ENCODE measurements around the gene MC3R. TPM values are rescaled to one million over a fixed set of nuclear protein-coding genes. Genes with fewer than 3 reads are reported as not detected.
"Not testable (repeated sequence)": the region's sequence is repeated elsewhere in the genome, so short reads cannot be mapped to it uniquely, and the experiment has no call there.

Gene MC3R
- not detected for polyA plus RNA-seq (ENCODE audit: insufficient read length in 3 of 3)

GRCh38 chr20:56247954-56248782, at the start of gene MC3R:
TSS of gene MC3R (plus strand) at chr20:56248732. CDS start at chr20:56248844, 112 bp downstream.
- DNase-seq (ENCODE audit: low read depth in 3 of 3, low spot score in 2 of 3): peak in 2 of 3 donors; percentile 3 to 5

- no peak for DNase-seq (ENCODE audit: low read depth in 3 of 3, low spot score in 2 of 3)
Measured at GRCh38 chr20:56200456-56200855, 48.1 kb upstream of the MC3R start.

- no peak for DNase-seq (ENCODE audit: low read depth in 3 of 3, low spot score in 2 of 3)
Measured at GRCh38 chr20:56202493-56203077, 45.9 kb upstream of the MC3R start.

- no peak for DNase-seq (ENCODE audit: low read depth in 3 of 3, low spot score in 2 of 3)
Measured at GRCh38 chr20:56204206-56204605, 44.3 kb upstream of the MC3R start.

GRCh38 chr20:56205346-56205745, 43.2 kb upstream of the MC3R start:
- DNase-seq (ENCODE audit: low read depth in 3 of 3, low spot score in 2 of 3): no peak

GRCh38 chr20:56207656-56208055, 40.9 kb upstream of the MC3R start:
- no peak for DNase-seq (ENCODE audit: low read depth in 3 of 3, low spot score in 2 of 3)

- no peak for DNase-seq (ENCODE audit: low read depth in 3 of 3, low spot score in 2 of 3)
Measured at GRCh38 chr20:56208121-56208520, 40.4 kb upstream of the MC3R start.

- no peak for DNase-seq (ENCODE audit: low read depth in 3 of 3, low spot score in 2 of 3)
Measured at GRCh38 chr20:56211051-56211450, 37.5 kb upstream of the MC3R start.

GRCh38 chr20:56212091-56212490, 36.4 kb upstream of the MC3R start:
- no peak for DNase-seq (ENCODE audit: low read depth in 3 of 3, low spot score in 2 of 3)

- no peak for DNase-seq (ENCODE audit: low read depth in 3 of 3, low spot score in 2 of 3)
Measured at GRCh38 chr20:56213321-56213720, 35.2 kb upstream of the MC3R start.

GRCh38 chr20:56215115-56215514, 33.4 kb upstream of the MC3R start:
- no peak for DNase-seq (ENCODE audit: low read depth in 3 of 3, low spot score in 2 of 3)

GRCh38 chr20:56217829-56218228, 30.7 kb upstream of the MC3R start:
- no peak for DNase-seq (ENCODE audit: low read depth in 3 of 3, low spot score in 2 of 3)

- DNase-seq (ENCODE audit: low read depth in 3 of 3, low spot score in 2 of 3): not testable (repeated sequence)
Measured at GRCh38 chr20:56221186-56221585, 27.3 kb upstream of the MC3R start.

GRCh38 chr20:56222201-56222600, 26.3 kb upstream of the MC3R start:
- no peak for DNase-seq (ENCODE audit: low read depth in 3 of 3, low spot score in 2 of 3)

GRCh38 chr20:56222945-56223344, 25.6 kb upstream of the MC3R start:
- DNase-seq (ENCODE audit: low read depth in 3 of 3, low spot score in 2 of 3): no peak

- DNase-seq (ENCODE audit: low read depth in 3 of 3, low spot score in 2 of 3): no peak
Measured at GRCh38 chr20:56223352-56223751, 25.2 kb upstream of the MC3R start.

- DNase-seq (ENCODE audit: low read depth in 3 of 3, low spot score in 2 of 3): no peak
Measured at GRCh38 chr20:56228021-56228420, 20.5 kb upstream of the MC3R start.

- DNase-seq (ENCODE audit: low read depth in 3 of 3, low spot score in 2 of 3): no peak
Measured at GRCh38 chr20:56229812-56230211, 18.7 kb upstream of the MC3R start.

GRCh38 chr20:56234110-56234509, 14.4 kb upstream of the MC3R start:
- no peak for DNase-seq (ENCODE audit: low read depth in 3 of 3, low spot score in 2 of 3)

- no peak for DNase-seq (ENCODE audit: low read depth in 3 of 3, low spot score in 2 of 3)
Measured at GRCh38 chr20:56237335-56237734, 11.2 kb upstream of the MC3R start.

- no peak for DNase-seq (ENCODE audit: low read depth in 3 of 3, low spot score in 2 of 3)
Measured at GRCh38 chr20:56244259-56244658, 4.3 kb upstream of the MC3R start.

GRCh38 chr20:56245761-56246160, 2.8 kb upstream of the MC3R start:
- DNase-seq (ENCODE audit: low read depth in 3 of 3, low spot score in 2 of 3): no peak
